HG03139 (cell line): ENCODE data around the gene NFKBIA.
"Not testable (repeated sequence)": the region's sequence is repeated elsewhere in the genome, so short reads cannot be mapped to it uniquely, and the experiment has no call there.

Experiments used
- ATAC-seq: cut with Tn5 transposase; IDR thresholded peaks from one replicate; pipeline ENCODE4 v1.9.1; 2021; ENCODE audit not compliant: unreplicated experiment

NFKBIA gene

DNA sequence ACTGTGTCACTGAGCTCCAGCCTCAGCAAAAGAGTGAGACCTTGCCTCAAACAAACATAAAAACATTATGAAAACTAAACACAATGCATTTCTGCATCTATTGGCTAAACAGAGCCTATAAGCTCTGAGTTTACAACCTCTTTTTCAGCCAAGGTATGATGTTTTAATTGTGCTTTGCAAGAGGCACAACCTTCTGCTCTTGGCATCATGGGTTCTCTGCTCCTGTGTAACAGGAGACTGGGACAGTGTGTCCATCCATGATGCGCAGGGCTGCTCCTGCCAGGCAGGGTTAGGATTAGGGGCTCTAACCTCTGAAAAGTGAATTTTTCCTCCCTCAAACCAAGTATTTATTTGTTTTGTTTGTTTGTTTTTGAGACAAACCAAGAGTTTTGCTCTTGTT, 5.0 kb upstream of the NFKBIA start:
- ATAC-seq, result no peak

DNA sequence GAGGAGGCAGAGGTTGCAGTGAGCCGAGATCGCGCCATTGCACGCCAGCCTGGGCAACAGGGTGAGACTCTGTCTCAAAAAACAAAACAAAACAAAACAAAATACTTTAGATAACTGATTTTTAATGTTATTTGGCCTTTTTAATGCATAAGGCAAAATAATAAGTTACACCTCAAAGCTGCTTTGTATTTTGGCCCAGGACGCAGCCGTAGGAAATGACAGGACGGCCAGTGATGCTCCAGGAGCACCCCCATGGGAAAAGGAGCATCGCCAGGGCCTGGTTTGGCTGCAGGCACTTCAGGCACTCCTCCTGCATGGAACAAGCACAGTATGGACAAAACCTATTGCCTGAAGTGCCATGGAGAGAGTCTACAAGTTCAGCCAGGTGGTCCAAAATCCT, 3.5 kb upstream of the NFKBIA start:
- no peak for ATAC-seq

DNA sequence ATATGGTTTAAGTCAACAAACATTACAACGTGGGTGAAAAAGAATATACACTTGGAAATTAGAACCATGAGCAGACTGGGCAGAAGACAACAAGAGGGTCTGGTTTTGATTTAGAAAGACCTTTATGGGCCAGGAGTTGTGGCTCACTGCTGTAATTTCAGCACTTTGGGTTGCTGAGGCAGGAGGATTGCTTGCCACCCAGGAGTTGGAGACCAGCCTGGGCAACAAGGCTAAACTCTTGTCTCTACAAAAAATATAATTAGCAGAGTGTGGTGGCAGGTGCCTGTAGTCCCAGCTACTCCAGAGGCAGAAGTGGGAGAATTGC, 2.7 kb upstream of the NFKBIA start:
- ATAC-seq, result no peak

DNA sequence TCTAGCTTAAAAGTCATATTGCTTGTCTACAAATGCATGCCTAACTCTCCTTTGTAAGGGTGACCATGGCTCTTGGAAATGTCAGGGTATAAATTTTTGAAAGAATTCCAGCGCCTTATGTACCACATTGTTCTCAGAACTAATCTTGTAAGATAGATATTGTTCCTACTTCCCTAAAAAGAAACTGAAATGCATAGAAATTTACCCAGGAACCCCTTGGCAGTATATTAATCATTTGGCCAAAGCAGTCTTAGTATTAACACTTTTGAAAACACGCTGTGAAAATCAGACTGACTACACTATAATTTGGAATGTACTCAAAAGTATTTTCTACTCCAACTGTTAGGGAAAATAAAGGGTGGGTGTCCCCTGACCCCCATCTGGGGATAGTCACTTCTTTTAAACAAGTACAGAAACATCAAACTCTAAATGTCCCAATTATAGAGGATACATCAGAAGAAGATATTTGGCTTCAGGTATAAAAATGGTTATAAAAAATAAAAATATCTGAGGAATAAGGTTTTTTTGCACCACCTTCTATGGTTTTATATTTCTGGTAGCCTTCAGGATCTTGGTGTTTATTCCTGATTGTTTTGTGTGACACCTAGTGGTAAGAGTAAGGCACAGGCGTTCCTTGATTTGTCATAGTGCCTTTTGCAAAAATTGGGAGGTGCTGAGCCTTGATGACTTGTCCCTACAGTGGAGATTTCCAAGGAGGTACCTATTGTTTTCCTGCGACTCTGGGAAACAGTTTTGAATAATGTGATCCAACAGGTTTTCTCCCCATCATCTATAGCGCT, 2.2 kb upstream of the NFKBIA start:
- no peak for ATAC-seq

DNA sequence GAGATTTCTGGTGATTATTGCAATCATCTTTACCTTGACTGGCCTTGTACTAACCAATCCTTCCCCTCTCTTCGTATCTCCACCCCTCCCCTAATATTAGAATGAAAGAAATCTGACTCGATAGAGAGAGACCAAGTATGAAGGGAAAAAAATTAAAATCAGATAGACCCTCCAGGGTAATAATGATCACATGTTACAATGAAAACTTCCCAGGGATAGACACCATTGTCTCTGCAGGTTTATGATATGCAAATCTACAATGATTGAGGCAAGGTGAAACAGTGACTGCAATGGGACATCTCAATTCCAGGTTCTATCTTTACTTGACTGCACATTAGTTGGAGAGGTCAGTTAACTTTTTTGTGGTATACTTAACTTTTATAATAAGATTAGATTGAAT, 1.5 kb upstream of the NFKBIA start:
- ATAC-seq, result no peak

DNA sequence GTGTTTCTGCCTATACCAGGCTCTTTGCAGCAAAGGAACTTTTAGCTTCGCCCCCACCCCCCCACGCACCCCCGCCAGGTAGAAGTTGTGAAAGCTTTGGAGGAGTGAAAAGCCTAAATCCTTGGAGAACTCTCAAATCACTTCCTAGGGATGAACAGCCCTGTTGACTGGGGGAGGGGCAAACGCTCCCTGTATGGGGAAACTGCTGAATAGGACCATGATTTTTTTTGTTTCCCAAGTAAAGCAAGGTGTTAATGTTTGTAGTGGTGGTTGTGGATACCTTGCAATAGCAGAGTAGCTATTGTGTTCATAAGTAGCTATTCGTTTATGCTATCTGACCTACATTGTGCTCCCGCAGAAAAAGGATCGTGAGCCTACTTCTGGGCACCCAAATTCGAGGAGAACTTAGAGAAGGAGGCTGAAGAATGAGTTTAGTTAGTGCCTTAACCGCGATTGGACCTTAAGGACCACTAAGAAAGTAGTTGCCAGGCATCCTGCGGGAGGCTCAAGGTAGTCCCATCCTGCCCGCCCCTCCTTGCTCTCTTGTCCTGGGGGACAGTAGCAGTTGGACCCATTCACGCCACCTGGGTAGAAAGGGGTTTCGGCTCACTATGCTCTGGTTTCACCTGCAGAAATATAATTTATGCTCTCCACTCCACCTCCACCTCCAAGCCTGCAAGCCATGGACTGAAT, 901 bp upstream of the NFKBIA start:
- ATAC-seq, result no peak

DNA sequence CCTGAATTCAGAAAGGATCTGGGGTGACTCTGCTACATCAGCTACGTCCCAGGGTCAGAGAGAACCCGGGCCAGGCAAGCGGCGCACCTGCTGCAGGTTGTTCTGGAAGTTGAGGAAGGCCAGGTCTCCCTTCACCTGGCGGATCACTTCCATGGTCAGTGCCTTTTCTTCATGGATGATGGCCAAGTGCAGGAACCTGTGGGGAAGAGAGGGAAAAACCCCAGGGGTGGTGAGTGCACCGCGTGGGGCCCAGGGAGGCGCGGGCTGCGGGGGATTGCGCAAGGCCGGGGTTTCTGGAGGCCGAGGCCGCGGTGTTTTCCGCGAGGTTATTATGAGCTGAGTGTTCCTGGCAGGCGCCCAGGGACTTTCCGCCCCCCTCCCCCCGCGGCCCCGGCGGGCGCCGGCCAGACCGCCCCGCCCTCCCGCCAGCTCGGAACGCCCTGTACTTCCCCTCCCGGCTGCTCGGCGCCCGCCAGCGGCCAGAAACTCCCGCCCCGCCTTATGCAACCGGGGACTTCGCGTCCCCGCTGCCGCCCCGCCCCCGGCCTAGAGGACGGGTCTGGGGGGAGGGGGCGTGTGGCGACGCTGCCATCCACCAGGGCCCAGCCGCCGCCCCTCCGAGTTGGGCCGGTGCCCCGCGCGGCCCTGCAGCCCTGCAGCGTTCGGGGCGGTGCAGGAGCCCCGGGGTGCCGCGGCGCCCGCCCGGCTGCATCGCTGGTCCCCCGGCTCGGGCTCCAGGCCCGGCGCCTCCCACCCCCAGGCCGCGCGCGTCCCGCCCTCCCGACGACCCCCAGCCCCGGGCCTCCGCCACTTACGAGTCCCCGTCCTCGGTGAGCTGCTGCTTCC, 723 bp downstream of the NFKBIA start:
- ATAC-seq, result peak; percentile 51

DNA sequence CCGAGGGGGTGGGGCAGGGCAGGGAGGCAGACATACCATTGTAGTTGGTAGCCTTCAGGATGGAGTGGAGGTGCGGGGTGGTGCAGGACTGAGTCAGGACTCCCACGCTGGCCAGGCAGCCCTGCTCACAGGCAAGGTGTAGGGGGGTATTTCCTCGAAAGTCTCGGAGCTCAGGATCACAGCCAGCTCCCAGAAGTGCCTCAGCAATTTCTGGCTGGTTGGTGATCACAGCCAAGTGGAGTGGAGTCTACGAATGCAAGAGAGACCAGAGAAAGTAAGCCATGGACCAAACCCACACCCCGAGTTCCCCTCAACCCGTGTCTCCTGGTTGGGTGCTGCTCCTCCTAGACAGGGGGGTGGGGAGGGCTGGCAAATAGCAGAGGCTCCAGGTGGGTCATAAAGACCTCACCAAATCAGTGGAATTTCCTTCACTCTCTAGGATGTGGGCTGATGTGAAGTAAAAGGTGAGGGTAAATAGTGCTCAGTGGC, 1.4 kb downstream of the NFKBIA start:
- no peak for ATAC-seq

DNA sequence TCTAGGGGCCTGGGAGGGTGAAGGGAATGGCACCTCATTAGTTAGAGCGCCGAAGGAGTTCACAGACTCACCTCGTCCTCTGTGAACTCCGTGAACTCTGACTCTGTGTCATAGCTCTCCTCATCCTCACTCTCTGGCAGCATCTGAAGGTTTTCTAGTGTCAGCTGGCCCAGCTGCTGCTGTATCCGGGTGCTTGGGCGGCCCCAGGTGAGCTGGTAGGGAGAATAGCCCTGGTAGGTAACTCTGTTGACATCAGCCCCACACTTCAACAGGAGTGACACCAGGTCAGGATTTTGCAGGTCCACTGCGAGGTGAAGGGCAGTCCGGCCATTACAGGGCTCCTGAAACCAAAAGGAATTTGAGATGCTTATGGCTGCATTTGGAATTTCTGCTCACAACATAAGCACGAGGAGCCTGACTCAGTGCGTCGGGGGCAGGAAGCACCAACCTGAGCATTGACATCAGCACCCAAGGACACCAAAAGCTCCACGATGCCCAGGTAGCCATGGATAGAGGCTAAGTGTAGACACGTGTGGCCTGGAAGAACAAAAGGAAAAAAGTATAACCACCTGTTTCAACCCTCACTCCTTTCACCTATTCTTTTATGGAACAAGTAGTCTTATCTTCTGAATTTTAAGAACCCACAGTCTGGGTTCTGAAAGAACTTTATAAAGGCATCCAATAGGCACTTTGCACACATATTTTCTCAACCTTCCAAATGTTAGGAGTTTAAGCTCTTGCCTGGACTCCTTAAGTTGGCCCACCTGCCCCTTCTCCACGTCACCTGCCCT, 2.0 kb downstream of the NFKBIA start:
- no peak for ATAC-seq

DNA sequence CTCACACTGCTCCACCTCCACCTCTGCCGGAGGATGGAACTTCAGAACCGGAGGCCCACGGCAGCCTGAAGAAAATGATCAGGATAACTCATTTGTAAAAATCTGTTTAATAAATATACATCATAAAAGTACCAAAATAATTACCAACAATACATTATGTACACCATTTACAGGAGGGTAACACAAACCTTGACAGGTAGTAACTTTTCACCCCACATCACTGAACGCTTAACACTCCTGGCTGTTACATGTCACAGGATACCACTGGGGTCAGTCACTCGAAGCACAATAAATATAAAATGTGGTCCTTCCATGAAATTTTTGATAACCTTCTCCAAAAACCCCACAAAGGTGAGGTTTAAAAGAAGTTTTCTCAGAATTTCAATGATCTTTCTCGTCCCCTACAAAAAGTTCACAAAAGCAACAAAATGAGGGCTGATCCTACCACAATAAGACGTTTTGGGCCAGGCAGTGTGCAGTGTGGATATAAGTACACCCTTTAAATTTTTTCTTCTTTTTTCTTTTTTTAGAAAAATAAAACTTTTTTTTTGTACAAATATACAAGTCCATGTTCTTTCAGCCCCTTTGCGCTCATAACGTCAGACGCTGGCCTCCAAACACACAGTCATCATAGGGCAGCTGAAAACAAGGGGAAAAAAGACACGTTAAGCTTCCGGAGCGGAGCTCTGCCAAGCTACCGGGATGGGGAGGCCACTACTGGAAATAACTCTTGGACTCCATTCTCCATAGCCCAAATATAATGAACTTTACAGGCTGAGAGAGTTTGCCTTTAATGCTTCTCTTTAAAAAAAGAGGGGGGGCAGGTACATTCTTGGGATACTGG, 2.9 kb downstream of the NFKBIA start:
- no peak for ATAC-seq

DNA sequence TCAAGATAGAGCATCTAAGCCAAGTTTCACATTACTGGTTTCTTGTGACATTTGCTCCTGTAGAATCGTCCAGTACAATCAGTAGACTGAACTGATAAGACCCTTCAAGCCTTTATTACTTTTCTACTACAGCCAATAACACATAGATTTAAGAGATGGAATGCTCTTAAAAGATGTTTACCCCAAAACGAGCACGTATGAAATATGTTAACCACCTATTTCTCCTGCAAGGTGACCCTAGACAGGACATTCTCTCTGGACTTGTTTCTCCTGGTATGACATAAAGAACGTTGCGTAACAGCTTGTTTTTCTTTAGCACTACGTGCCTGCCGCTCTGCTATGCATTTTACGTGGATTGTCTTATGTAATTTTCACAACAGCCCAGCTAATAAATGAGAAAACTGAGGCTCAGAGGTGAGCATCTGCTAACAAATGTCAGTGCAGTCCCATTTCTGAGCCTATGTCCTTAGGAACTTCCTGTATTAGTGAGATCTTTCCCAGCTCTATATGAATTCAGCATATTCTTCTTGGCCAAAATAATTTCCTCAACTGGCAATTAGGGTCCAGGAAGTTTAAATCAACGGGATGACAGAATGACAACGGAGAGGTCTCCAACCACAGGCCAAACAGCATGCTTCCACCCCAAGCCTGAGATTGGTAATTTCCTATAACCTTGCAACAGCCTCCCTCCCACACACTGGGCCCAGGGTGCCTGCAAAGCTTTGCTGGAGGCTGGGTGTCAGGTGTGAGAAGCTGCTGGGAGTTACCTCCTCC, 3.7 kb downstream of the NFKBIA start:
- ATAC-seq, result no peak

DNA sequence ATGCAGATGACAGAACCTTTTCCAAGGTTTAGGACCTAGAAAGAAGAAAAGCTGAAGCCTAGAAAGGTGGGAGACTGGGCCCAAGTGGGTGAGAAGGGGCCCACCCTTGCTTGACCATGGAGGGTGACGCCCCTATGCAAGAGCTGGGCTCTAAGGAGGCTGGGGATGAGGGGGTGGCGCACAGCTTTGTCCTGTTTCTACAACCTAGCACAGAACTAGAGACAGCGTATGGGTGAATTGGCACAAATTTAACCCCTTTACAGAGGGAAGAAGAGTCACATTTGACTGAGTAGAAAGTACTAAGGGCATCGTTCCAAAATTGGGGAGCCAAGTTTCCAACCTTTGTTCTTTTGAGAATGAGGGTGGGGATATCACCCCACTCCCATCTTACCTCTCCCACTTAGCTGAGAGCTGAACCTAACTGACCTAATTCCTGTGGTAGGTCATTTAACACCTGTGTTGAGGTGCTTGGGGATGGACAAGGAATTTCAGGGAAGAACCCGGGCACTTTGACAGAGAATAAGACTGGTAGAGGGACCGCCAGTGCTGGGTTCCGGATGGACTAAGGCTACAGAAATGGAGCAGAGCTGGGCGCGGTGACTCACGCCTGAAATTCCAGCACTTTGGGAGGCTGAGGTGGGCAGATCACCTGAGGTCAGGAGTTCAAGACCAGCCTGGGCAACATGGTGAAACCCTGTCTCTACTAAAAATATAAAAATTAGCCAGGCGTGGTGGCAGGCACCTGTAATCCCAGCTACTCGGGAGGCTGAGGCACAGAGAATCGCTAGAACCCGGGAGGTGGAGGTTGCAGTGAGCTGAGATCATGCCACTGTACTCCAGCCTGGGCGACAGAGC, 5.2 kb downstream of the NFKBIA start:
- ATAC-seq, result no peak

DNA sequence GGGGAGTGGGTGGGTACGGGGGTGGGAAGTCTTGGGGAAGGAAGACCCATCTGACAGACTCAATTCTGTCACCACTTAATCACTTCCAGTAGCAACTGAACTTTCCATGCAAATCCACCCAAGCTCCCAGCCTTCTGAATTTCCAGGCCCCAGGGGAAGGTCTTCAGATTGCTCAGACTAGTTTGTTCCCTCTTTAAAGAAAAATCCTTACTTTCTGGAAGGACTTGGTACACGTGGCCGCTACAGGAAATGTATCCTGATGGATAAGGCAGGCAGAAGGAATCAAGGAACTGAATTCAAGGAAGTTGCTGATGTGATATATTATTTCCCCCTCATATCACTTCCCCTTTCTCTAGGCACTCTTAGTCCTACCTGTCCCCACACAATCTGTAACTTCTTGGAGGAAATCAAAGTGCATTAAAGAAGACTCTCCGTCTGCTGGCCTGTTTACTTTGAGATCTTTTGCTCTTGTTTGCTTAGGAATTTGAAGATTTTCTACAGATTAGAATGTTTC, 6.4 kb downstream of the NFKBIA start:
- no peak for ATAC-seq

DNA sequence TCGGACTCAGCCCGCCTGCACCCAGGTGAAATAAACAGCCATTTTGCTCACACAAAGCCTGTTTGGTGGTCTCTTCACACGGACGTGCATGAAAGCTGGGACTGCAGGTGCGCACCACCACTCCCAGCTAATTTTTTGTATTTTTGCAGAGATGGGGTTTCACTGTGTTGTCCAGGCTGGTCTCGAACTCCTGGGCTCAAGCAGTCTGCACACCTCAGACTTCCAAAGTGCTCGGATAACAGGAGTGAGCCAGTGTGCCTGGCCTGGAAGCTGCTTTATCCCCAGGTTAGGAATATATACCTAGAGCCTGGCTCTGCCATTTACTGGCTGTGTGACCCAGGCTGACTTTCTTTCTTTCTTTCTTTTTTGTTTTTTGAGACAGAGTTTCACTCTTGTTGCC, 7.9 kb downstream of the NFKBIA start:
- not testable (repeated sequence) for ATAC-seq

DNA sequence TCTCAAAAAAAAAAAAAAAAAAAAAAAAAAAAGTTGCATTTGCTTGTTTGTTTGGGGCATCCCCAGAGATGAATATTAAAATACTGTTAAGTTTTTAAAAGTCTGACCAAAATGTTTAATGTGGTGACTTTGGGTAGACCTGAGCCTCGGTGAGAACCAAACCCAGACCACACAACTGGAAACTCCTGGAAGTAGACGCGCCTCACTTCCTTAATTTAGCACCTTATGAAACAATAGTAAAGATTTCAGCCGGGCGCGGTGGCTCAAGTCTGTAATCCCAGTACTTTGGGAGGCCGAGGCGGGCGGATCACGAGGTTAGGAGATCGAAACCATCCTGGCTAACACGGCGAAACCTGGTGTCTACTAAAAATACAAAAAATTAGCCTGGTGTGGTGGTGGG, 9.3 kb downstream of the NFKBIA start:
- no peak for ATAC-seq

DNA sequence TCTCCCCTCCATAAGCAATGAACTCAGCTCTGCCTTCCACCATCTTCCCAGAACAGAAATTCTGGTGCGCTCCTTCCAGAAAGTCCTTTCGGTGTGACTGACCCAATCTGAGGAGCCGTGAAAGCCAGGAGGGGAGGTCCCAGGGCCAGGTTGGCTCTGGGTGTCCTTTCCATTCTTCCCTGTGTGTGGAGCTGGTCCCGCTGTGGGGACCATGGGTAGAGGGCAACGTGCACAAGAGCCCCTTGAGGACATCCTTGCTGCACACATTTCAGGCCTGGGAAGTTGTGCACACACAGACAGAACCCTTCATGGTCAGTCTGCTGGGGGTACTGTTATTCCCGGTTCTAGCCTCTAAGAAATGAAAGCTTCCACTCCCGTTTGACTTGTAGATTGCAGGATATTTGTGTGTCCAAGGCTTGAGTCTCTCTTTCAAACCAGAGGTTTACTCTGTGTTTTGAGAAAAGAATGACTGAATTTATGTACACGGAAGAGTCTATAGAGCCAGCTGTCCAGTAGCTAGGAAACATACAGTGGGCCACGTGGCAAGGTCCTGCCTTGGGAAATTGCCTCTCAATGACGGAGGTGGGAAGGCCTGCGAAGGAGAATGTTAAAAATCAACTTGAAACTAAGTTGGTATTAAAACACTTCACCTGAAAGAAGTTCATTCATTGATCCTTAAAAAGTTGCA, 10.1 kb downstream of the NFKBIA start:
- ATAC-seq, result no peak

DNA sequence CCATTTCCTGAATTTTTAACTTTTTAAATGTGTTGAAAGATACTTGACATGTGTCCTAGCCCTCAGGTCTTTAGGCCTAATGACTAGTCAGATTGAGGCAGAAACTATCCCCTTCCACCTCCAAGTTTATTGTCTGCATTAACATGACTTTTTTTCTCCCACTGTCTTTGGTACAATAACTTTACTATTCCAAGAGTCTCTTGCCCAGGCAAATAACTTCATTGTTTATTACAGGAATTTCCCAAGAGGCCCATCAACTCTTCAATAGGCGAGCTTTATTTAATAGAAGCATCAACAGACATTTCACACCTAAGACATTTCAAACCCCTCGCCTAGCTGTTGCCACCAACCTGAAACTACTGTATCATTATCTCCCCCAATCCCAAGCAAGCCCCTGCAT, 10.7 kb downstream of the NFKBIA start:
- ATAC-seq, result no peak

DNA sequence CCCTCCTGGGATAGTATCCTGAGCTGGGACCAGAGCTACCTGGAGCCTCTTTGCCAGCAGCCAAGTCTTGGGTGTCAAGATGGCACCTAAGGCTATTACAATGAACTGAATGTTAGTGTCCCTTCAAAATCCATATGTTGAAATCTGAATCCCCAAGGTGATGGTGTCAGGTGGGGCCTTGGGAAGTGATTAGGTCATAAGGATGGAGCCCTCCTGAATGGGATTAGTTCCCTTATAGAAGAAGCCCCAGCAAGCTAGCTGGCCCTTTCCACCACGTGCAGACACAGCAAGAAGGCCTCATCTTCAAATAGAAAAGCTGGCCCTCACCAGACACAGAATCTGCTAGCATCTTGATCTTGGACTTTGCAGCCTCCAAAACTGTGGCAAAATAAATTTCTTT, 12.4 kb downstream of the NFKBIA start:
- ATAC-seq, result no peak
